Smooth muscle cell (in vitro differentiated cells): Measurements from ENCODE around the gene NME3. TPM values are rescaled to one million over a fixed set of nuclear protein-coding genes. Genes with fewer than 3 reads are reported as not detected.

Experiments
- DNase-seq: peaks from one replicate; lab custom pipeline; 2025; ENCODE audit not compliant: unreplicated experiment; lab: John Stamatoyannopoulos, UW
- H2AFZ ChIP-seq: fragments of 200-600 bp; sonication (generic); 2 replicates; pipeline ENCODE4 v1.6.0; 2016; ENCODE audit warnings: antibody characterized with exemption, low read depth, mild to moderate bottlenecking
- H3F3A ChIP-seq: fragments of 200-600 bp; sonication (generic); 2 replicates; pipeline ENCODE4 v1.6.0; 2017; ENCODE audit warnings: antibody characterized with exemption, low read depth
- H3K27ac ChIP-seq: fragments of 200-600 bp; sonication (generic); 2 replicates; pipeline ENCODE4 v1.5.1; 2016; ENCODE audit warnings: low read depth, mild to moderate bottlenecking
- H3K27me3 ChIP-seq: fragments of 200-600 bp; sonication (generic); 2 replicates; pipeline ENCODE4 v1.6.1; 2016; ENCODE audit warnings: low read depth, mild to moderate bottlenecking
- H3K36me3 ChIP-seq: fragments of 200-600 bp; sonication (generic); 2 replicates; pipeline ENCODE4 v1.5.1; 2016; ENCODE audit warnings: low read depth
- H3K4me1 ChIP-seq: fragments of 200-600 bp; sonication (generic); 2 replicates; pipeline ENCODE4 v1.5.1; 2016; ENCODE audit warnings: low read depth
- H3K4me2 ChIP-seq: fragments of 200-600 bp; sonication (generic); 2 replicates; pipeline ENCODE4 v1.6.0; 2016; ENCODE audit warnings: mild to moderate bottlenecking
- H3K4me3 ChIP-seq: fragments of 200-600 bp; sonication (generic); 2 replicates; pipeline ENCODE4 v1.5.1; 2016; ENCODE audit warnings: mild to moderate bottlenecking
- H3K79me2 ChIP-seq: fragments of 200-600 bp; sonication (generic); 2 replicates; pipeline ENCODE4 v1.6.0; 2016; ENCODE audit warnings: low read depth, mild to moderate bottlenecking
- H3K9ac ChIP-seq: fragments of 200-600 bp; sonication (generic); 2 replicates; pipeline ENCODE4 v1.6.0; 2016; ENCODE audit warnings: low read depth
- H3K9me3 ChIP-seq: fragments of 200-600 bp; sonication (generic); replicated peaks from 2 replicates; pipeline ENCODE4 v1.5.1; 2016; ENCODE audit warnings: low read depth
- H4K20me1 ChIP-seq: fragments of 200-600 bp; sonication (generic); 2 replicates; pipeline ENCODE4 v1.6.0; 2016; ENCODE audit warnings: low read depth
- CTCF ChIP-seq: fragments of 200-600 bp; sonication (generic); IDR thresholded peaks from 2 replicates; pipeline ENCODE4 v1.5.1; 2017; ENCODE audit warnings: borderline replicate concordance, mild to moderate bottlenecking, antibody characterized with exemption; ENCODE audit not compliant: insufficient read depth, poor library complexity, severe bottlenecking
- WGBS: methylation state at CpG from one replicate; pipeline ENCODE4 v1.1.7; 2016; ENCODE audit warnings: low lambda C conversion rate; 5-methylcytosine and 5-hydroxymethylcytosine counted together
- polyA plus RNA-seq: library from polyadenylated mRNA; unstranded; fragments of >200 nt; fragmentation: Nextera tagmentation; extraction: Ambion mirVana; gene quantifications from 2 replicates; pipeline ENCODE4 v1.2.1, GENCODE V29; 2016
- total RNA-seq: library from RNA; depleted of rRNA; stranded (reverse); fragments of >200 nt; gene quantifications from 2 replicates; pipeline ENCODE4 v1.2.3, GENCODE V29; 2014

NME3 gene
- total and polyA plus RNA-seq, 2 experiments from 2014 or later: 56.7 to 85.4 TPM

- H3F3A ChIP-seq: peaks cover 8% of the 10 kb centered on the region
- H3K9ac ChIP-seq: peak within 1 kb of the TSS; percentile 86
- H3K9me3 ChIP-seq: no peaks in the 10 kb centered on the region
- H3K4me3 ChIP-seq: peak within 1 kb of the TSS; percentile 83
- H3K4me1 ChIP-seq: peaks cover 20% of the 10 kb centered on the region
- H3K4me2 ChIP-seq: peak within 1 kb of the TSS; percentile 100
- under 1% methylated on average over 67 of the region's 108 CpGs for WGBS
- no peaks in the 10 kb centered on the region for H3K27me3 ChIP-seq
- peaks cover 24% of the 10 kb centered on the region for H3K79me2 ChIP-seq
- TF ChIP-seq CTCF: peak; percentile 87
- H4K20me1 ChIP-seq: peaks cover 23% of the 10 kb centered on the region
- H3K36me3 ChIP-seq: no peaks in the 10 kb centered on the region
- peak within 1 kb of the TSS; percentile 68 for H3K27ac ChIP-seq
- peak; percentile 52 for DNase-seq
- peak within 1 kb of the TSS; percentile 15 for H2AFZ ChIP-seq
Measured at GRCh38 chr16:1772908-1773702, 1.8 kb upstream of the NME3 start, which contains the start of gene MRPS34. TSS of gene MRPS34 (minus strand) at chr16:1773134. CDS start at chr16:1773119, 15 bp downstream.

DNA sequence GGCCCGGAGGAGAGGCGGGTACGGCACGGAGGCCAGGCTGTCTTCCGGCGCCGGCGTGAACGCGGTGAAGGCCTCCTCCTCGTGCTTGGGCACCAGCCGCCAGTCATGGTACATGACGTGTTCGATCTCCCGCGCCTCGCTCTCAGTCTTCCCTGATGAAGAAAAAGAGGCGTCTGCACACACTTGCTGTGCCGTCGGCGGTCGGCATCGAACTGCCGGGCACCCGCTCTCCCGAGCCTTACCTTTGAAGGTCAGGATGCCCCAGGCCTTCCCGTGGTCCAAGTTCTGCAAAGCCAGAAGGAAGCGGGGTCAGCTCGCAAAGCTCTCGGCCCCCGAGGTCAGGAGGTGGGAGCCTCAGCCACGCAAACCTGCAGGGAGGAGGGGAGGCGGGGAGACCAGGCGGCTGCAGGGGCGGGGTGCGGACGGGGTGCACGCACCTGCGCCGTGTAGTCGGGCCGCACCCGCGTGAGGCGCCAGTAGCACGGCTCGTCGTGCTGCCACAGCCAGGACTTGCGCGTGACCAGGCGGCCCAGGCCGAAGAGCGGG is 1.1 kb upstream of the NME3 start, which contains the start of gene EME2:
Gene EME2 (plus strand): TSS at position 449 of the 546 bp plus-strand sequence. CDS start 418 bp downstream, outside the sequence.
- Histone ChIP-seq H2AFZ (peak within 1 kb of the TSS; percentile 15), H3K4me2 (peak within 1 kb of the TSS; percentile 100)
- no peak for DNase-seq

DNA sequence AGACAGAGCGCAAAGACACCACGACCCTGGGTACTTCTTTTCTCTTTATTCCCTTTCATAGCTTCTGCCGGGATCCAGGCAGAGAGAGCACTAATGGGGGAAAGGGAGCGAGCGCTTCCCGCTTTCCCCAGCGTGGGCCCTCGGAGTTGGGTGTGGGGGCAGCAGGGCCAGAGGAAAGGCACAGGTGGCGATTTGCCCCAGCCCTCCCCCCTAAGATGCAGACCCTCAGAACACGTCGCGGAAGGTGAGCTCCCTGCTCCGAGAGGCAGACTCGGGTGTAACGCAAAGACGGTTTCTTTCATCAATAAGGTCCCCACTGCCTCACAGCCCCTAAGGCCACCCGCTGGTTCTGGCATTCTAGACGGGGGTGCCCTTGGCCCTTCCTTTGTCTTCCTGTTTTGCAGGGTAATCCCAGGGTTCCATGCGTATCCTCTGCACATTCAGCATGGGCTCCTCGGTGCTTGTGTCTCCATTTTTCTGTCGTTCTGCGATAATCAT is 570 bp upstream of the NME3 start:
- H3K4me2 ChIP-seq: peak overlapping the region; percentile 100
- H2AFZ ChIP-seq: no peak overlapping the region
- TF ChIP-seq CTCF: no peak

More for the DNA sequence above, 1.1 kb upstream of the NME3 start, which contains the start of gene EME2:
- Histone ChIP-seq H3K79me2 (peaks cover 24% of the 10 kb centered on the region), H3K9ac (peak within 1 kb of the TSS; percentile 86), H3K4me3 (peak within 1 kb of the TSS; percentile 83), H3K36me3 (no peaks in the 10 kb centered on the region), H3F3A (peaks cover 8% of the 10 kb centered on the region), H3K27me3 (no peaks in the 10 kb centered on the region), H4K20me1 (peaks cover 23% of the 10 kb centered on the region), H3K27ac (peak within 1 kb of the TSS; percentile 68), H3K4me1 (peaks cover 20% of the 10 kb centered on the region), H3K9me3 (no peaks in the 10 kb centered on the region)
- WGBS: 1% methylated on average over 53 of the region's 53 CpGs
- no peak for TF ChIP-seq CTCF

More for the DNA sequence above, 570 bp upstream of the NME3 start:
- H3F3A ChIP-seq: peaks cover 8% of the 10 kb centered on the region
- no peaks in the 10 kb centered on the region for H3K27me3 ChIP-seq
- 6% methylated on average over 21 of the region's 22 CpGs for WGBS
- H3K36me3 ChIP-seq: no peaks in the 10 kb centered on the region
- no peak for DNase-seq
- peak overlapping the region; percentile 68 for H3K27ac ChIP-seq
- H3K4me3 ChIP-seq: peak overlapping the region; percentile 83
- peaks cover 23% of the 10 kb centered on the region for H4K20me1 ChIP-seq
- peak overlapping the region; percentile 51 for H3K9ac ChIP-seq
- H3K9me3 ChIP-seq: no peaks in the 10 kb centered on the region
- peaks cover 20% of the 10 kb centered on the region for H3K4me1 ChIP-seq
- peaks cover 24% of the 10 kb centered on the region for H3K79me2 ChIP-seq
